IMR-90 (cell line): ENCODE measurements around the gene NFKBIZ. TPM values are rescaled to one million over a fixed set of nuclear protein-coding genes. Genes with fewer than 3 reads are reported as not detected.

Source experiments
- ATAC-seq: fragments of 200-7000 bp; cut with Tn5 transposase; 2 replicates; pipeline ENCODE4 v1.9.1; 2020; ENCODE audit warnings: low read depth, mild to moderate bottlenecking, moderate library complexity
- BruUV-seq: library from RNA; stranded (reverse); fragments of 400-500 nt; replicated peaks from 2 replicates; lab custom pipeline; 2021; lab: Mats Ljungman, UMichigan
- CTCF ChIA-PET: fragments of 300-600 bp; formaldehyde crosslinking; extraction: SDS; loops from one replicate; lab custom pipeline; 2021; ENCODE audit warnings: antibody characterized with exemption; lab: Yijun Ruan, JAX
- POLR2A ChIA-PET: fragments of 300-600 bp; sonication (Branson Sonifier 250); formaldehyde crosslinking; loops from one replicate; lab custom pipeline; 2022; ENCODE audit warnings: antibody characterized with exemption; ENCODE audit not compliant: unreplicated experiment; lab: Charles Lee
- DNase-seq: peaks from one replicate; pipeline ENCODE4 v3.0.0; 2013
- H2AFZ ChIP-seq: replicated peaks from 2 replicates; pipeline ENCODE3; 2013; ENCODE audit warnings: low read length, mild to moderate bottlenecking; ENCODE audit not compliant: poor library complexity
- H2AK5ac ChIP-seq: 2 replicates; pipeline ENCODE4 v1.6.1; 2013; ENCODE audit warnings: low read depth, low read length, inconsistent platforms
- H2AK9ac ChIP-seq: replicated peaks from 2 replicates; pipeline ENCODE3; 2013; ENCODE audit warnings: mild to moderate bottlenecking, low read depth, low read length, moderate library complexity; ENCODE audit not compliant: poor library complexity
- H2BK120ac ChIP-seq: 2 replicates; pipeline ENCODE4 v1.6.1; 2013; ENCODE audit warnings: low read depth, low read length, inconsistent platforms
- H2BK15ac ChIP-seq: 3 replicates; pipeline ENCODE4 v1.6.1; 2013; ENCODE audit warnings: low read depth, low read length, inconsistent platforms
- H2BK20ac ChIP-seq: 2 replicates; pipeline ENCODE4 v1.6.1; 2013; ENCODE audit warnings: low read depth, mild to moderate bottlenecking, inconsistent platforms, low read length, moderate library complexity
- H2BK5ac ChIP-seq: 2 replicates; pipeline ENCODE4 v1.6.1; 2013; ENCODE audit warnings: mild to moderate bottlenecking, low read depth, low read length, inconsistent platforms; ENCODE audit not compliant: poor library complexity, severe bottlenecking
- H3K14ac ChIP-seq: replicated peaks from 2 replicates; pipeline ENCODE4 v1.6.1; 2013; ENCODE audit warnings: low read depth, low read length, inconsistent platforms
- H3K18ac ChIP-seq: 2 replicates; pipeline ENCODE4 v1.6.1; 2013; ENCODE audit warnings: low read depth, low read length, control low read depth
- H3K23ac ChIP-seq: 2 replicates; pipeline ENCODE4 v1.6.1; 2013; ENCODE audit warnings: low read depth, low read length, inconsistent platforms
- H3K27ac ChIP-seq: 2 replicates; pipeline ENCODE4 v1.5.1; 2013; ENCODE audit warnings: mild to moderate bottlenecking, control low read depth, low read length; ENCODE audit not compliant: insufficient read depth
- H3K27me3 ChIP-seq: 2 replicates; pipeline ENCODE4 v1.6.1; 2013; ENCODE audit warnings: low read length; ENCODE audit not compliant: control insufficient read depth, insufficient read depth
- H3K36me3 ChIP-seq: 2 replicates; pipeline ENCODE4 v1.6.1; 2013; ENCODE audit warnings: low read length, mixed read lengths; ENCODE audit not compliant: control insufficient read depth, insufficient read depth
- H3K4ac ChIP-seq: 2 replicates; pipeline ENCODE4 v1.6.1; 2013; ENCODE audit warnings: low read depth, low read length, inconsistent platforms
- H3K4me1 ChIP-seq: 2 replicates; pipeline ENCODE4 v1.6.1; 2013; ENCODE audit warnings: low read length, mixed read lengths; ENCODE audit not compliant: control insufficient read depth, insufficient read depth
- H3K4me2 ChIP-seq: 2 replicates; pipeline ENCODE4 v1.6.1; 2013; ENCODE audit warnings: low read depth, mild to moderate bottlenecking, control low read depth, low read length, moderate library complexity
- H3K4me3 ChIP-seq: 2 replicates; pipeline ENCODE4 v1.5.1; 2013; ENCODE audit warnings: low read depth, mild to moderate bottlenecking, control low read depth, low read length, moderate library complexity; ENCODE audit not compliant: insufficient read depth
- H3K56ac ChIP-seq: 2 replicates; pipeline ENCODE4 v1.6.1; 2013; ENCODE audit warnings: low read length, inconsistent platforms; ENCODE audit not compliant: insufficient read depth; ENCODE audit errors: extremely low read depth
- H3K79me1 ChIP-seq, 2 experiments: 2 replicates each; pipeline ENCODE4 v1.6.1; 2013; ENCODE audit warnings: low read length in 2 of 2, inconsistent platforms in 1 of 2, low read depth in 1 of 2
- H3K9ac ChIP-seq: 2 replicates; pipeline ENCODE4 v1.6.1; 2013; ENCODE audit warnings: low read depth, low read length, control low read depth
- H3K9me1 ChIP-seq: 2 replicates; pipeline ENCODE4 v1.6.1; 2013; ENCODE audit warnings: low read length, inconsistent platforms; ENCODE audit not compliant: insufficient read depth
- H3K9me3 ChIP-seq: 2 replicates; pipeline ENCODE4 v1.6.1; 2013; ENCODE audit warnings: low read length; ENCODE audit not compliant: control insufficient read depth, insufficient read depth
- H4K20me1 ChIP-seq: 2 replicates; pipeline ENCODE4 v1.6.1; 2013; ENCODE audit warnings: low read length, inconsistent platforms; ENCODE audit not compliant: insufficient read depth
- H4K5ac ChIP-seq: 2 replicates; pipeline ENCODE4 v1.6.1; 2013; ENCODE audit warnings: mild to moderate bottlenecking, low read depth, low read length, control low read depth
- H4K8ac ChIP-seq, 2 experiments: 2 replicates each; pipeline ENCODE4 v1.6.1; 2013; ENCODE audit warnings: low read depth in 2 of 2, low read length in 2 of 2, control low read depth in 1 of 2, inconsistent platforms in 1 of 2
- H4K91ac ChIP-seq: 2 replicates; pipeline ENCODE4 v1.6.1; 2013; ENCODE audit warnings: low read depth, low read length, inconsistent platforms; ENCODE audit not compliant: insufficient read depth
- BHLHE40 ChIP-seq: fragments of 150-350 bp; IDR thresholded peaks from 2 replicates; pipeline ENCODE4 v1.6.1; 2016; ENCODE audit warnings: mild to moderate bottlenecking, low read depth, low read length
- WGBS, 2 experiments: methylation state at CpG; one replicate each; pipeline versions ENCODE4 v1.1.5 to v1.1.7; 2013; ENCODE audit warnings: missing lambda C conversion rate in 2 of 2; ENCODE audit not compliant: insufficient read length in 1 of 2; ENCODE audit errors: extremely low coverage in 2 of 2; 5-methylcytosine and 5-hydroxymethylcytosine counted together
- dilution Hi-C: fragments of 300-500 bp; cut with HindIII; formaldehyde crosslinking; loops from one replicate; pipeline ENCODE4 v1.14.3; 2018; ENCODE audit warnings: low sequenced_read_pairs; ENCODE audit not compliant: unreplicated experiment
- in situ Hi-C: fragments of 300-500 bp; cut with MboI; formaldehyde crosslinking; loops from 3 replicates; pipeline ENCODE4 v1.14.3; 2019; ENCODE audit warnings: low sequenced_read_pairs, inconsistent platforms, mixed read lengths
- intact Hi-C: fragments of 100-400 bp; cut with micrococcal nuclease; formaldehyde crosslinking; loops from 2 replicates; pipeline ENCODE4 v1.10.0; 2022
- polyA plus RNA-seq, 3 experiments: library from polyadenylated mRNA; depleted of rRNA; stranded (reverse); fragments of >200 nt; gene quantifications; 2 replicates each; pipeline ENCODE4 v1.2.3, GENCODE V29; 2012; ENCODE audit warnings: low replicate concordance in 1 of 3
- total RNA-seq: library from RNA; depleted of rRNA; stranded (reverse); fragments of >200 nt; gene quantifications from 2 replicates; pipeline ENCODE4 v1.2.3, GENCODE V29; 2012

The NFKBIZ gene
- total and polyA plus RNA-seq, 2 of the 4 experiments (the other 2 are of a cell fraction), result 35.0 to 40.9 TPM

- H3K14ac ChIP-seq, result no peak overlapping the region
- peaks cover 4% of the 10 kb centered on the region; the same call in 1 of the 2 replicates for H3K4me1 ChIP-seq
- DNase-seq (no peak), ATAC-seq (no peak)
- peaks cover 12 to 26% of the 10 kb centered on the region in 2 experiments; a peak in 3 of 4 replicates for H3K79me1 ChIP-seq
- H3K56ac ChIP-seq, result no peak overlapping the region
- no peak overlapping the region for H4K5ac ChIP-seq
- H3K9me1 ChIP-seq, result no peaks in the 10 kb centered on the region
- H3K4me2 ChIP-seq, result no peak overlapping the region
- H2BK5ac ChIP-seq, result no peak overlapping the region
- H3K18ac ChIP-seq, result no peak overlapping the region
- no peak overlapping the region for H2BK15ac ChIP-seq
- no peak overlapping the region for H3K23ac ChIP-seq
- H3K4me3 ChIP-seq, result no peak overlapping the region
- H4K20me1 ChIP-seq, result no peaks in the 10 kb centered on the region
- no peak overlapping the region for H2AFZ ChIP-seq
- no peak overlapping the region for H2AK9ac ChIP-seq
- intact Hi-C loops (no loop called here), in situ Hi-C loops (no loop called here), dilution Hi-C loops (no loop called here)
- WGBS, 2 experiments, result no CpG with 5 or more reads among the region's 2 CpGs
- H3K27me3 ChIP-seq, result no peaks in the 10 kb centered on the region
- H3K4ac ChIP-seq, result no peak overlapping the region
- H2BK20ac ChIP-seq, result no peak overlapping the region
- BruUV-seq, result no TSS peak
- CTCF ChIA-PET, result interaction anchor here (0.8 to 0.9 kb wide), 2 partner anchors 27 to 399 kb away, joined by 3 read pairs; no protein-coding TSS in a partner anchor
- H3K36me3 ChIP-seq, result no peaks in the 10 kb centered on the region
- H2AK5ac ChIP-seq, result no peak overlapping the region
- H3K9ac ChIP-seq, result no peak overlapping the region
- POLR2A ChIA-PET, result interaction anchor here (0.6 kb wide), 1 partner anchor 694 kb away, joined by 5 read pairs; no protein-coding TSS in a partner anchor
- H3K27ac ChIP-seq, result no peak overlapping the region
- no peak for TF ChIP-seq BHLHE40
- H2BK120ac ChIP-seq, result no peak overlapping the region
- H3K9me3 ChIP-seq, result no peaks in the 10 kb centered on the region
- no peak overlapping the region for H4K91ac ChIP-seq
- no peak overlapping the region for H4K8ac ChIP-seq
Measured at GRCh38 chr3:101829874-101830273, 19.4 kb upstream of the NFKBIZ start.
